Measurements from ENCODE around the gene NTSR1. TPM values are rescaled to one million over a fixed set of nuclear protein-coding genes. Genes with fewer than 3 reads are reported as not detected.

Gene NTSR1
- polyA plus RNA-seq, 1 experiment: 0.09 TPM

- peaks cover 4% of the 10 kb centered on the region for H3K9me3 ChIP-seq (ENCODE audit: control insufficient read depth, insufficient read depth, low read length)
- no peak overlapping the region for H3K27ac ChIP-seq (ENCODE audit: low read depth, low read length)
- DNase-seq (ENCODE audit: low read depth, low spot score): no peak
- ChIA-PET POLR2A (no interaction called here), CTCF (no interaction called here)
- peaks cover 7% of the 10 kb centered on the region for H3K27me3 ChIP-seq (ENCODE audit: control insufficient read depth, insufficient read depth, low read length)
- no peak overlapping the region for H3K4me3 ChIP-seq (ENCODE audit: low read depth, low read length)
- TF ChIP-seq, protein P1, sequence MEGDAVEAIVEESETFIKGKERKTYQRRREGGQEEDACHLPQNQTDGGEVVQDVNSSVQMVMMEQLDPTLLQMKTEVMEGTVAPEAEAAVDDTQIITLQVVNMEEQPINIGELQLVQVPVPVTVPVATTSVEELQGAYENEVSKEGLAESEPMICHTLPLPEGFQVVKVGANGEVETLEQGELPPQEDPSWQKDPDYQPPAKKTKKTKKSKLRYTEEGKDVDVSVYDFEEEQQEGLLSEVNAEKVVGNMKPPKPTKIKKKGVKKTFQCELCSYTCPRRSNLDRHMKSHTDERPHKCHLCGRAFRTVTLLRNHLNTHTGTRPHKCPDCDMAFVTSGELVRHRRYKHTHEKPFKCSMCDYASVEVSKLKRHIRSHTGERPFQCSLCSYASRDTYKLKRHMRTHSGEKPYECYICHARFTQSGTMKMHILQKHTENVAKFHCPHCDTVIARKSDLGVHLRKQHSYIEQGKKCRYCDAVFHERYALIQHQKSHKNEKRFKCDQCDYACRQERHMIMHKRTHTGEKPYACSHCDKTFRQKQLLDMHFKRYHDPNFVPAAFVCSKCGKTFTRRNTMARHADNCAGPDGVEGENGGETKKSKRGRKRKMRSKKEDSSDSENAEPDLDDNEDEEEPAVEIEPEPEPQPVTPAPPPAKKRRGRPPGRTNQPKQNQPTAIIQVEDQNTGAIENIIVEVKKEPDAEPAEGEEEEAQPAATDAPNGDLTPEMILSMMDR (IDR thresholded peaks at IDR 0.05; ENCODE audit: low read depth, low read length): no peak
Observed at GRCh38 chr20:62743777-62744317, 35.2 kb downstream of the NTSR1 start.

DNA sequence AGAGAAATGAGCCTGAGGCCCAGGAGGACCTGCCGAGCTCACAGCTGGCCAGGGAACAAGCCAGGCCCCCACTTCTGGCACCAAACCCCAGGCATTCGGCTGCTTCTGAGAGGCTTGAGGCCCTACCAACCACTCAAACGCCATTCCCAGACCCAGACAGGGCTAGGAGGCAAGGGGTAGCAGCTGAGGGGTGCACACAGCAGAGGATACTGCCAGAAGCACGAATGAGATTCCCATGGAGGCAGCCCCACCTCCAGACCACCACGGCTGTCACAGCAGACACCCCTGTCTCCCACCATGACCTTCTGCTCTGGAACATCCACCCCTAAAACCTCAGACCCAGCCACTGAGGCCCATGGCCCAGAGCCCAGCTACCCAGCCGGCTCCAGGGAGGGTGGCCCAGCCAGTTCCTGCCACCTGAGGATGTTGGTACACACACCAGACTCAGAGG, 36.1 kb downstream of the NTSR1 start:
- Histone ChIP-seq H3K4me3 (ENCODE audit: low read depth, low read length) (no peak overlapping the region), H3K27ac (ENCODE audit: low read depth, low read length) (no peak overlapping the region), H3K27me3 (ENCODE audit: control insufficient read depth, insufficient read depth, low read length) (peaks cover 8% of the 10 kb centered on the region), H3K9me3 (ENCODE audit: control insufficient read depth, insufficient read depth, low read length) (peaks cover 4% of the 10 kb centered on the region)
- ChIA-PET POLR2A (no interaction called here), CTCF (no interaction called here)
- no peak for DNase-seq (ENCODE audit: low read depth, low spot score)
- TF ChIP-seq, protein P1 (IDR thresholded peaks at IDR 0.05; ENCODE audit: low read depth, low read length): no peak

DNA sequence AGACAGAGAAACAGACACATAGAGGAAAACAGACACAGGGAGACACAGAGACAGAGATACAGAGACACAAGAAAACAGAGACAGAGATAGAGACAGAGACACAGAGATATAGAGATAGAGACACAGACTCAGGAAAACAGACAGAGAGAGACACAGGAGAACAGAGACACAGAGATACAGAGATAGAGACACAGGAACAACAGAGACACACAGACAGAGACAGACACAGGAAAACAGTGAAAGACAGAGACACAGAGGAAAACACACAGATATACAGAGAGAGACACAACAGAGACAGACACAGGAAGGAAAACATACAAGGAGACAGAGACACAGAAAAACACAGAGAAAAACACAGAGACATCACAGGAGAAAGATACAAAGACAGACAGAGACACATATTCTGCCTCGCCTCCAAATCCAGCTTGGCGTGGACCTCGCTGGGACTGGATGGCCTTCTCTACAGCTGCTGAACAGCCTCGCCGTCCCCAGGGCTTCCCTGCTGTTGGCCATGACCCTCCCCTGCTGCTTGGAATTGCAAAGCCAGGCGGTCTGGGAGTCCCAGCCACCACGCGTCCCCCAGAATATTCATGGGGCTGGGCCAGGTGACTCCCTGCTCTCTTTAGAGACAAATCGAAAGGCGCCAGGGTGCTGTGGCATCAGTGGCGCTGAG, 36.8 kb downstream of the NTSR1 start:
- no peak overlapping the region for H3K27ac ChIP-seq (ENCODE audit: low read depth, low read length)
- ChIA-PET CTCF (interaction anchor here (1.1 kb wide), 2 partner anchors 12 to 45 kb away, joined by 3 read pairs; no protein-coding TSS in a partner anchor), POLR2A (interaction anchor here (0.9 kb wide), 1 partner anchor 34 kb away, joined by 3 read pairs; no protein-coding TSS in a partner anchor)
- DNase-seq (ENCODE audit: low read depth, low spot score): no peak
- H3K9me3 ChIP-seq (ENCODE audit: control insufficient read depth, insufficient read depth, low read length): peaks cover 4% of the 10 kb centered on the region
- TF ChIP-seq, protein P1 (IDR thresholded peaks at IDR 0.05; ENCODE audit: low read depth, low read length): no peak
- peaks cover 8% of the 10 kb centered on the region for H3K27me3 ChIP-seq (ENCODE audit: control insufficient read depth, insufficient read depth, low read length)
- H3K4me3 ChIP-seq (ENCODE audit: low read depth, low read length): no peak overlapping the region

GRCh38 chr20:62745952-62746288, 37.3 kb downstream of the NTSR1 start:
- ChIA-PET CTCF (interaction anchor here (1.1 kb wide), 2 partner anchors 12 to 45 kb away, joined by 3 read pairs; no protein-coding TSS in a partner anchor), POLR2A (interaction anchor here (0.9 kb wide), 1 partner anchor 34 kb away, joined by 3 read pairs; no protein-coding TSS in a partner anchor)
- peaks cover 4% of the 10 kb centered on the region for H3K9me3 ChIP-seq (ENCODE audit: control insufficient read depth, insufficient read depth, low read length)
- no peak overlapping the region for H3K27ac ChIP-seq (ENCODE audit: low read depth, low read length)
- H3K4me3 ChIP-seq (ENCODE audit: low read depth, low read length): no peak overlapping the region
- TF ChIP-seq, protein P1 (IDR thresholded peaks at IDR 0.05; ENCODE audit: low read depth, low read length): no peak
- DNase-seq (ENCODE audit: low read depth, low spot score): no peak
- H3K27me3 ChIP-seq (ENCODE audit: control insufficient read depth, insufficient read depth, low read length): peaks cover 8% of the 10 kb centered on the region

- Histone ChIP-seq H3K27me3 (ENCODE audit: control insufficient read depth, insufficient read depth, low read length) (peaks cover 8% of the 10 kb centered on the region), H3K27ac (ENCODE audit: low read depth, low read length) (no peak overlapping the region), H3K9me3 (ENCODE audit: control insufficient read depth, insufficient read depth, low read length) (peaks cover 4% of the 10 kb centered on the region), H3K4me3 (ENCODE audit: low read depth, low read length) (no peak overlapping the region)
- ChIA-PET POLR2A (no interaction called here), CTCF (no interaction called here)
- TF ChIP-seq, protein P1 (IDR thresholded peaks at IDR 0.05; ENCODE audit: low read depth, low read length): no peak
- DNase-seq (ENCODE audit: low read depth, low spot score): no peak
Observed at GRCh38 chr20:62748311-62748710, 39.7 kb downstream of the NTSR1 start.

Data from AG04450 (cell line).